HCT116 (cell line): ENCODE data around the gene LRP1B. TPM values are rescaled to one million over a fixed set of nuclear protein-coding genes. Genes with fewer than 3 reads are reported as not detected.

Experiments used
- ATAC-seq: fragments of 200-7000 bp; cut with Tn5 transposase; 2 replicates; pipeline ENCODE4 v1.9.1; 2020; ENCODE audit warnings: mild to moderate bottlenecking, moderate library complexity
- BruUV-seq: library from RNA; stranded (reverse); fragments of 400-500 nt; replicated peaks from 2 replicates; lab custom pipeline; 2021; lab: Mats Ljungman, UMichigan
- CTCF ChIA-PET: fragments of 300-600 bp; sonication (Branson Sonifier 250); formaldehyde crosslinking; loops from one replicate; lab custom pipeline; 2021; ENCODE audit warnings: antibody characterized with exemption; lab: Charles Lee
- POLR2A ChIA-PET: fragments of 300-600, 350-600 bp; sonication (Branson Sonifier 250); formaldehyde crosslinking; loops from one replicate; lab custom pipeline; 2021; ENCODE audit warnings: antibody characterized with exemption; lab: Charles Lee
- RAD21 ChIA-PET, 2 experiments: fragments of 300-600 bp; sonication (Branson Sonifier 250); formaldehyde crosslinking; loops; one replicate each; lab custom pipeline; 2023; ENCODE audit warnings: low total read pairs in 2 of 2; ENCODE audit not compliant: uncharacterized antibody in 2 of 2, unreplicated experiment in 2 of 2, low non-redundant PET in 1 of 2; lab: Charles Lee
- DNase-seq: peaks from one replicate; pipeline ENCODE4 v3.0.0-alpha.2; 2010; ENCODE audit warnings: low read depth, low spot score
- H2AFZ ChIP-seq: fragments of 200-600 bp; shearing (Covaris generic), sonication (generic); 2 replicates; pipeline ENCODE4 v1.6.1; 2017; ENCODE audit warnings: low read depth, mixed run types, mixed read lengths, antibody characterized with exemption, low read length; ENCODE audit not compliant: poor library complexity, severe bottlenecking
- H3K27ac ChIP-seq: 2 replicates; pipeline ENCODE4 v1.5.1; 2012; ENCODE audit warnings: low read depth, low read length
- H3K27me3 ChIP-seq: fragments of 200-600 bp; sonication (generic); 2 replicates; pipeline ENCODE4 v1.6.1; 2016; ENCODE audit warnings: mixed run types, low read length, mixed read lengths; ENCODE audit not compliant: insufficient read depth
- H3K36me3 ChIP-seq, 2 experiments: fragments of 200-500 bp in 1 of 2; fragments of 200-600 bp in 1 of 2; sonication (Bioruptor generic) in 1 of 2; sonication (generic) in 1 of 2; 2 replicates each; pipeline versions ENCODE4 v1.5.1 to v1.6.1; 2014 to 2016; ENCODE audit warnings: low read length in 2 of 2, inconsistent platforms in 1 of 2, mixed read lengths in 1 of 2, mixed run types in 1 of 2; ENCODE audit not compliant: insufficient read depth in 2 of 2, control insufficient read depth in 1 of 2
- H3K4me1 ChIP-seq, 2 experiments: fragments of 200-600 bp in 1 of 2; sonication (generic) in 1 of 2; 2 replicates each; pipeline versions ENCODE4 v1.5.1 to v1.6.1; 2012 to 2017; ENCODE audit warnings: low read length in 2 of 2, inconsistent platforms in 1 of 2, mild to moderate bottlenecking in 1 of 2, mixed read lengths in 1 of 2, mixed run types in 1 of 2, moderate library complexity in 1 of 2; ENCODE audit not compliant: insufficient read depth in 2 of 2, control insufficient read depth in 1 of 2
- H3K4me2 ChIP-seq: fragments of 200-600 bp; sonication (generic); 2 replicates; pipeline ENCODE4 v1.6.1; 2017; ENCODE audit warnings: mixed run types, low read length, mixed read lengths
- H3K4me3 ChIP-seq, 2 experiments: fragments of 200-600 bp in 1 of 2; sonication (generic) in 1 of 2; replicated peaks in 1 of 2; 2 replicates each; pipeline ENCODE4 v1.5.1; 2011 to 2016; ENCODE audit warnings: low read length in 2 of 2, control low read depth in 1 of 2, low read depth in 1 of 2, mild to moderate bottlenecking in 1 of 2, mixed read lengths in 1 of 2, mixed run types in 1 of 2
- H3K79me2 ChIP-seq: fragments of 200-600 bp; sonication (generic); 2 replicates; pipeline ENCODE4 v1.6.1; 2017; ENCODE audit warnings: mild to moderate bottlenecking, mixed run types, low read length, moderate library complexity, mixed read lengths; ENCODE audit not compliant: insufficient read depth
- H3K9ac ChIP-seq: fragments of 200-600 bp; sonication (generic); 2 replicates; pipeline ENCODE4 v1.6.1; 2016; ENCODE audit warnings: low read length, mixed read lengths
- H3K9me2 ChIP-seq: fragments of 200-600 bp; sonication (generic), shearing (Covaris generic); 2 replicates; pipeline ENCODE4 v1.6.1; 2017; ENCODE audit warnings: mixed run types, mild to moderate bottlenecking, moderate library complexity; ENCODE audit not compliant: insufficient read depth
- H3K9me3 ChIP-seq, 2 experiments: fragments of 200-500 bp in 1 of 2; fragments of 200-600 bp in 1 of 2; sonication (Bioruptor generic) in 1 of 2; sonication (generic) in 1 of 2; 2 replicates each; pipeline ENCODE4 v1.6.1; 2014 to 2017; ENCODE audit warnings: low read length in 2 of 2, mixed read lengths in 2 of 2, inconsistent platforms in 1 of 2, low read depth in 1 of 2, mild to moderate bottlenecking in 1 of 2, mixed run types in 1 of 2, moderate library complexity in 1 of 2; ENCODE audit not compliant: control insufficient read depth in 1 of 2, insufficient read depth in 1 of 2
- H4K20me1 ChIP-seq: fragments of 200-600 bp; sonication (generic), shearing (Covaris generic); 2 replicates; pipeline ENCODE4 v1.6.1; 2017; ENCODE audit warnings: mixed run types, mild to moderate bottlenecking, moderate library complexity; ENCODE audit not compliant: insufficient read depth
- CBX3 ChIP-seq: IDR thresholded peaks from 2 replicates; pipeline ENCODE4 v1.6.1; 2012; ENCODE audit warnings: low read depth
- CEBPB ChIP-seq: IDR thresholded peaks from 2 replicates; pipeline ENCODE4 v1.6.1; 2012; ENCODE audit warnings: low read depth
- EGR1 ChIP-seq: IDR thresholded peaks from 2 replicates; pipeline ENCODE4 v1.6.1; 2012; ENCODE audit warnings: low read depth
- ELF1 ChIP-seq: IDR thresholded peaks from 2 replicates; pipeline ENCODE4 v1.6.1; 2012; ENCODE audit warnings: low read depth, borderline replicate concordance
- EZH2 ChIP-seq: fragments of 200-600 bp; sonication (generic); IDR thresholded peaks from 2 replicates; pipeline ENCODE4 v1.6.1; 2017; ENCODE audit warnings: antibody characterized with exemption, mixed run types
- FOSL1 ChIP-seq: IDR thresholded peaks from 2 replicates; pipeline ENCODE4 v1.6.1; 2012; ENCODE audit warnings: low read depth
- JUND ChIP-seq: IDR thresholded peaks from 2 replicates; pipeline ENCODE4 v1.6.1; 2012
- POLR2A ChIP-seq: IDR thresholded peaks from 2 replicates; pipeline ENCODE4 v1.7.0; 2011; ENCODE audit warnings: borderline replicate concordance; ENCODE audit not compliant: insufficient read depth, insufficient read length; ENCODE audit errors: extremely low read depth
- POLR2AphosphoS5 ChIP-seq: IDR thresholded peaks from 2 replicates; pipeline ENCODE4 v1.6.1; 2011; ENCODE audit warnings: mild to moderate bottlenecking, low read depth, low read length, moderate library complexity
- RAD21 ChIP-seq: IDR thresholded peaks from 2 replicates; pipeline ENCODE4 v1.6.1; 2012; ENCODE audit warnings: low read depth, mild to moderate bottlenecking
- TCF7L2 ChIP-seq: IDR thresholded peaks from 2 replicates; pipeline ENCODE4 v1.7.0; 2011; ENCODE audit warnings: borderline replicate concordance, inconsistent platforms; ENCODE audit not compliant: insufficient read depth, insufficient read length; ENCODE audit errors: extremely low read depth
- ZFX ChIP-seq: fragments of 450-650 bp; IDR thresholded peaks from 2 replicates; pipeline ENCODE4 v1.6.1; 2017
- ZNF274 ChIP-seq: fragments of 200-500 bp; sonication (Bioruptor generic); IDR thresholded peaks from 2 replicates; pipeline ENCODE4 v1.6.1; 2014; ENCODE audit warnings: mild to moderate bottlenecking, low read depth, low read length, inconsistent platforms
- intact Hi-C: fragments of 100-400 bp; cut with micrococcal nuclease; formaldehyde crosslinking; loops from 2 replicates; pipeline ENCODE4 v1.10.0; 2022
- total RNA-seq: library from RNA; stranded (reverse); gene quantifications from one replicate; pipeline ENCODE4 v1.2.1, GENCODE V29; 2021; ENCODE audit not compliant: unreplicated experiment
- TF ChIP-seq, protein P1 (sequence below): IDR thresholded peaks from 2 replicates; pipeline ENCODE4 v1.6.1; 2011; ENCODE audit warnings: mild to moderate bottlenecking, low read length, moderate library complexity; ENCODE audit not compliant: insufficient replicate concordance; ENCODE audit errors: extremely low read depth
- TF ChIP-seq, protein P2 (sequence below): IDR thresholded peaks from 2 replicates; pipeline ENCODE4 v1.6.1; 2012
- TF ChIP-seq, protein P3 (sequence below): IDR thresholded peaks from 2 replicates; pipeline ENCODE4 v1.6.1; 2012
- TF ChIP-seq, protein P4 (sequence below), 3 experiments: fragments of 200-600 bp in 1 of 3; sonication (generic) in 1 of 3; IDR thresholded peaks in 2 of 3; conservative IDR thresholded peaks in 1 of 3; 2 replicates each; pipeline ENCODE4 v1.5.1; 2012 to 2017; ENCODE audit warnings: low read depth in 2 of 3, low read length in 2 of 3, antibody characterized with exemption in 1 of 3, borderline replicate concordance in 1 of 3, control low read depth in 1 of 3, mild to moderate bottlenecking in 1 of 3, mixed read lengths in 1 of 3, mixed run types in 1 of 3, moderate library complexity in 1 of 3; ENCODE audit not compliant: insufficient read depth in 1 of 3
- TF ChIP-seq, protein P5 (sequence below): IDR thresholded peaks from 2 replicates; pipeline ENCODE4 v1.6.1; 2012; ENCODE audit warnings: low read depth

The LRP1B gene
- total RNA-seq, 1 experiment from 2014 or later, result 0.34 TPM

DNA sequence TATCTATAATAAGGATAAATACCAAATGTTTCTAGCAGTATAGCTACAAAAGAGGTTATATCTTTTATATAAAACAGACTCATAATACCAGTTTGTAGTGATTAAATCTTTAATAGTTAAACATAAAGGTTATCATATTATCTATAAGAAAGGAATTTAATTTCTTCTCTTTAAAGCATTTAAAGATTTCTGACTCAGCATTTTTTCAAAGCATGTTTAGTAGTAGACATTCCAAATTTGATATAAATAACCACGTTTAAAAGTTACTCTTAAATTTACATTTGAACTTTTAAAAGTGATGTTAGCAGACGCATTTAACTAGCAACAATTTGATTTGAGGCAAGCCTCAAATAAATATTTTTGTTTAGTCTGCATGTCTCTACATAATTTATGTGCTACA lies 1842.6 kb downstream of the LRP1B start (continued):
- TF ChIP-seq EZH2 (no peak), POLR2A (no peak)

DNA sequence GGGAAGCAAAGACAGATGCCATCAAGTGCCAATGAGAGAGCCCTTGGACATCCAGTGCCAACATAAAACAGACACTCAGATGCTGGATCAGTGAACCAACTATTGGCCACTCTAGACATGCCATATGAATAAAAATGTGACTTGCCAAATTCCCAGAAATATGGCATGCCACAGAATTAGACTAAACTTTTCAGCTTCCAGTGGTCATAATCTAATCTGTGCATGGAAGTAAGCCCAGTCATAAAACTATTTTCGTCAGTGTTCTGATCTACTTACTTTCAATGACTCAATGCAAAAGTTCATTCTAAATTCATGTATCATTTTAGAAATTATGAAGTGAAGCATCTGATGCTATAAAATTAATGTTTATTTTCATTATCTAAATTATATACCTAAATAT lies 1844.4 kb downstream of the LRP1B start:
- DNase-seq, result no peak
- 0 out of 2 replicates have a peak, but pooled peaks cover 3% of the 10 kb centered on the region for H4K20me1 ChIP-seq
- no peaks in the 10 kb centered on the region for H3K36me3 ChIP-seq
- no peaks in the 10 kb centered on the region for H3K9me2 ChIP-seq
- POLR2A ChIA-PET, result no interaction called here
- no TSS peak for BruUV-seq
- no peak overlapping the region for H3K4me3 ChIP-seq
- no peaks in the 10 kb centered on the region for H3K79me2 ChIP-seq
- TF ChIP-seq TCF7L2, result no peak
- TF ChIP-seq, protein P1, sequence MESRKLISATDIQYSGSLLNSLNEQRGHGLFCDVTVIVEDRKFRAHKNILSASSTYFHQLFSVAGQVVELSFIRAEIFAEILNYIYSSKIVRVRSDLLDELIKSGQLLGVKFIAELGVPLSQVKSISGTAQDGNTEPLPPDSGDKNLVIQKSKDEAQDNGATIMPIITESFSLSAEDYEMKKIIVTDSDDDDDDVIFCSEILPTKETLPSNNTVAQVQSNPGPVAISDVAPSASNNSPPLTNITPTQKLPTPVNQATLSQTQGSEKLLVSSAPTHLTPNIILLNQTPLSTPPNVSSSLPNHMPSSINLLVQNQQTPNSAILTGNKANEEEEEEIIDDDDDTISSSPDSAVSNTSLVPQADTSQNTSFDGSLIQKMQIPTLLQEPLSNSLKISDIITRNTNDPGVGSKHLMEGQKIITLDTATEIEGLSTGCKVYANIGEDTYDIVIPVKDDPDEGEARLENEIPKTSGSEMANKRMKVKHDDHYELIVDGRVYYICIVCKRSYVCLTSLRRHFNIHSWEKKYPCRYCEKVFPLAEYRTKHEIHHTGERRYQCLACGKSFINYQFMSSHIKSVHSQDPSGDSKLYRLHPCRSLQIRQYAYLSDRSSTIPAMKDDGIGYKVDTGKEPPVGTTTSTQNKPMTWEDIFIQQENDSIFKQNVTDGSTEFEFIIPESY, result no peak
- TF ChIP-seq CBX3, result no peak
- TF ChIP-seq POLR2A, result no peak
- no peak for TF ChIP-seq POLR2AphosphoS5
- TF ChIP-seq, protein P2, sequence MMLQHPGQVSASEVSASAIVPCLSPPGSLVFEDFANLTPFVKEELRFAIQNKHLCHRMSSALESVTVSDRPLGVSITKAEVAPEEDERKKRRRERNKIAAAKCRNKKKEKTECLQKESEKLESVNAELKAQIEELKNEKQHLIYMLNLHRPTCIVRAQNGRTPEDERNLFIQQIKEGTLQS, result no peak
- no peak for TF ChIP-seq EZH2
- no peak for TF ChIP-seq EGR1
- no peak for TF ChIP-seq JUND
- no peak for TF ChIP-seq FOSL1
- no peak for TF ChIP-seq CEBPB
- no peak for TF ChIP-seq ZFX
- no peak for TF ChIP-seq ELF1
- no peak for TF ChIP-seq ZNF274
- TF ChIP-seq, protein P3, sequence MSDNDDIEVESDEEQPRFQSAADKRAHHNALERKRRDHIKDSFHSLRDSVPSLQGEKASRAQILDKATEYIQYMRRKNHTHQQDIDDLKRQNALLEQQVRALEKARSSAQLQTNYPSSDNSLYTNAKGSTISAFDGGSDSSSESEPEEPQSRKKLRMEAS, result no peak
- TF ChIP-seq RAD21, result no peak
- TF ChIP-seq, protein P4, sequence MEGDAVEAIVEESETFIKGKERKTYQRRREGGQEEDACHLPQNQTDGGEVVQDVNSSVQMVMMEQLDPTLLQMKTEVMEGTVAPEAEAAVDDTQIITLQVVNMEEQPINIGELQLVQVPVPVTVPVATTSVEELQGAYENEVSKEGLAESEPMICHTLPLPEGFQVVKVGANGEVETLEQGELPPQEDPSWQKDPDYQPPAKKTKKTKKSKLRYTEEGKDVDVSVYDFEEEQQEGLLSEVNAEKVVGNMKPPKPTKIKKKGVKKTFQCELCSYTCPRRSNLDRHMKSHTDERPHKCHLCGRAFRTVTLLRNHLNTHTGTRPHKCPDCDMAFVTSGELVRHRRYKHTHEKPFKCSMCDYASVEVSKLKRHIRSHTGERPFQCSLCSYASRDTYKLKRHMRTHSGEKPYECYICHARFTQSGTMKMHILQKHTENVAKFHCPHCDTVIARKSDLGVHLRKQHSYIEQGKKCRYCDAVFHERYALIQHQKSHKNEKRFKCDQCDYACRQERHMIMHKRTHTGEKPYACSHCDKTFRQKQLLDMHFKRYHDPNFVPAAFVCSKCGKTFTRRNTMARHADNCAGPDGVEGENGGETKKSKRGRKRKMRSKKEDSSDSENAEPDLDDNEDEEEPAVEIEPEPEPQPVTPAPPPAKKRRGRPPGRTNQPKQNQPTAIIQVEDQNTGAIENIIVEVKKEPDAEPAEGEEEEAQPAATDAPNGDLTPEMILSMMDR (IDR thresholded peaks at IDR 0.05 in 2 of 3, conservative IDR thresholded peaks at IDR 0.05 in 1 of 3; ENCODE audit: borderline replicate concordance in 1 of 3, insufficient read depth in 1 of 3, low read depth in 2 of 3, low read length in 2 of 3), result no peak
- TF ChIP-seq, protein P5, sequence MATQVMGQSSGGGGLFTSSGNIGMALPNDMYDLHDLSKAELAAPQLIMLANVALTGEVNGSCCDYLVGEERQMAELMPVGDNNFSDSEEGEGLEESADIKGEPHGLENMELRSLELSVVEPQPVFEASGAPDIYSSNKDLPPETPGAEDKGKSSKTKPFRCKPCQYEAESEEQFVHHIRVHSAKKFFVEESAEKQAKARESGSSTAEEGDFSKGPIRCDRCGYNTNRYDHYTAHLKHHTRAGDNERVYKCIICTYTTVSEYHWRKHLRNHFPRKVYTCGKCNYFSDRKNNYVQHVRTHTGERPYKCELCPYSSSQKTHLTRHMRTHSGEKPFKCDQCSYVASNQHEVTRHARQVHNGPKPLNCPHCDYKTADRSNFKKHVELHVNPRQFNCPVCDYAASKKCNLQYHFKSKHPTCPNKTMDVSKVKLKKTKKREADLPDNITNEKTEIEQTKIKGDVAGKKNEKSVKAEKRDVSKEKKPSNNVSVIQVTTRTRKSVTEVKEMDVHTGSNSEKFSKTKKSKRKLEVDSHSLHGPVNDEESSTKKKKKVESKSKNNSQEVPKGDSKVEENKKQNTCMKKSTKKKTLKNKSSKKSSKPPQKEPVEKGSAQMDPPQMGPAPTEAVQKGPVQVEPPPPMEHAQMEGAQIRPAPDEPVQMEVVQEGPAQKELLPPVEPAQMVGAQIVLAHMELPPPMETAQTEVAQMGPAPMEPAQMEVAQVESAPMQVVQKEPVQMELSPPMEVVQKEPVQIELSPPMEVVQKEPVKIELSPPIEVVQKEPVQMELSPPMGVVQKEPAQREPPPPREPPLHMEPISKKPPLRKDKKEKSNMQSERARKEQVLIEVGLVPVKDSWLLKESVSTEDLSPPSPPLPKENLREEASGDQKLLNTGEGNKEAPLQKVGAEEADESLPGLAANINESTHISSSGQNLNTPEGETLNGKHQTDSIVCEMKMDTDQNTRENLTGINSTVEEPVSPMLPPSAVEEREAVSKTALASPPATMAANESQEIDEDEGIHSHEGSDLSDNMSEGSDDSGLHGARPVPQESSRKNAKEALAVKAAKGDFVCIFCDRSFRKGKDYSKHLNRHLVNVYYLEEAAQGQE, result no peak
- H3K4me2 ChIP-seq, result no peak overlapping the region
- H3K27me3 ChIP-seq, result no peaks in the 10 kb centered on the region
- no peak overlapping the region for H3K27ac ChIP-seq
- no peaks in the 10 kb centered on the region for H3K9me3 ChIP-seq
- RAD21 ChIA-PET, result no interaction called here
- intact Hi-C loops, result no loop called here
- H3K4me1 ChIP-seq, result no peaks in the 10 kb centered on the region
- CTCF ChIA-PET, result no interaction called here
- H3K9ac ChIP-seq, result no peak overlapping the region
- no peak for ATAC-seq
- H2AFZ ChIP-seq, result no peak overlapping the region
